Heart left ventricle (tissue), 16 donors: ENCODE data around the gene HHIPL2. TPM values are rescaled to one million over a fixed set of nuclear protein-coding genes. Genes with fewer than 3 reads are reported as not detected.

ENCODE experiments used
- ATAC-seq, 4 donors: fragments of 200-7000 bp; cut with Tn5 transposase; one replicate each; pipeline ENCODE4 v1.9.1; 2020 to 2022; ENCODE audit warnings: moderate library complexity in 4 of 4, mild to moderate bottlenecking in 3 of 4, moderate number of reproducible peaks in 1 of 4
- DNase-seq, 5 donors: peaks; one replicate each; pipeline ENCODE4 v3.0.0-alpha.2; 2020
- H3K27ac ChIP-seq, 12 donors: fragments of 200-600 bp; sonication (generic) in 4 of 12; one replicate each; pipeline versions ENCODE4 v1.5.0 to v1.8.0; 2016 to 2022; ENCODE audit warnings: mild to moderate bottlenecking in 2 of 12
- H3K27me3 ChIP-seq, 9 donors: fragments of 200-600 bp; sonication (generic) in 2 of 9; one replicate each; pipeline versions ENCODE4 v1.5.1 to v1.8.0; 2016 to 2022; ENCODE audit warnings: mild to moderate bottlenecking in 3 of 9
- H3K36me3 ChIP-seq, 9 donors: fragments of 200-600 bp; sonication (generic) in 2 of 9; one replicate each; pipeline versions ENCODE4 v1.5.0 to v1.8.0; 2018 to 2022; ENCODE audit warnings: mild to moderate bottlenecking in 2 of 9
- H3K4me1 ChIP-seq, 12 donors: fragments of 200-600 bp; sonication (generic) in 4 of 12; one replicate each; pipeline versions ENCODE4 v1.5.0 to v1.8.0; 2016 to 2022; ENCODE audit warnings: mild to moderate bottlenecking in 3 of 12
- H3K4me3 ChIP-seq, 12 donors: fragments of 200-600 bp; sonication (generic) in 4 of 12; one replicate each; pipeline versions ENCODE4 v1.5.0 to v1.8.0; 2017 to 2022; ENCODE audit warnings: mild to moderate bottlenecking in 9 of 12, moderate library complexity in 4 of 12
- H3K9me3 ChIP-seq, 12 donors: fragments of 200-600 bp; sonication (generic) in 4 of 12; one replicate each; pipeline versions ENCODE4 v1.5.0 to v1.8.0; 2016 to 2022; ENCODE audit warnings: mild to moderate bottlenecking in 1 of 12
- POLR2A ChIP-seq, 2 donors: fragments of 450-650 bp; IDR thresholded peaks; one replicate each; pipeline ENCODE4 v1.6.1; 2017; ENCODE audit warnings: antibody characterized with exemption in 2 of 2, mild to moderate bottlenecking in 2 of 2, moderate library complexity in 2 of 2
- WGBS, 4 donors: extraction: QIAGEN DNeasy Blood & Tissue Kit in 2 of 4; methylation state at CpG; one replicate each; pipeline versions ENCODE4 v1.1.5 to v1.1.7; 2013 to 2018; 5-methylcytosine and 5-hydroxymethylcytosine counted together
- intact Hi-C, 10 donors: fragments of 100-400 bp; cut with DNase I; formaldehyde crosslinking; loops; one replicate each; pipeline versions ENCODE4 v1.11.1 to v1.14.2; 2022
- polyA plus RNA-seq, 2 donors: library from polyadenylated mRNA; stranded (reverse); fragments of 200-250 nt; gene quantifications; one replicate each; pipeline ENCODE4 v1.2.3, GENCODE V29; 2013
- total RNA-seq, 9 donors: library from RNA; depleted of rRNA in 2 of 9; stranded (reverse); fragments of >200 nt in 2 of 9; fragmentation: NEBNext Ultra II Directional in 3 of 9; extraction: Animal tissue kit (Norgen Biotek cat#: 25700) in 3 of 9; gene quantifications; one replicate each; pipeline versions ENCODE4 v1.1.0 to v1.2.4, GENCODE V29; 2016 to 2023
- TF ChIP-seq, protein P1 (sequence below), 12 donors: fragments of 200-600 bp; sonication (generic) in 4 of 12; IDR thresholded peaks; one replicate each; pipeline versions ENCODE4 v1.5.0 to v1.8.0; 2018 to 2022; ENCODE audit warnings: antibody characterized with exemption in 12 of 12, mild to moderate bottlenecking in 5 of 12
- donor health status: ischemic (EF 13 %, LVEDD 7.1; RV severe dilation, severe dysfunction).
- donor health status: healthy with polysubstance abuse.
- donor health status: DM: no; HTN: yes; CAD: no.
- donor health status: DM: no; HTN: no; CAD: no.
- donor health status: ischemic (EF 25% LVEDD 6.9; RV normal size, moderate dysfunction).
- donor health status: ischemic (EF 25% LVEDD 5.7; RV mildly dilated, moderate dysfunction).
- donor health status: healthy.
- donor health status: DM: yes; HTN: yes; CAD: no.
- donor health status: ischemic (EF 35%, LVEDD 5.7; RV mildly dilated, moderate dysfunction).
- donor health status: nonischemic (EF 11% LVEDD 7.7; RV severe dilation, severe dysfunction).
- donor health status: DM: yes; HTN: yes; CAD: no.
- donor health status: PGD.
- donor health status: ischemic (EF 29% LVEDD 5.4; RV normal size, mild dysfunction).
- donor health status: nonischemic (EF 23%, LVEDD 6.1; RV moderate dilation, normal function).

HHIPL2 gene
- total and polyA plus RNA-seq, 11 donors, result 0.06 to 1.1 (median 0.27) TPM; not detected in 8

DNA sequence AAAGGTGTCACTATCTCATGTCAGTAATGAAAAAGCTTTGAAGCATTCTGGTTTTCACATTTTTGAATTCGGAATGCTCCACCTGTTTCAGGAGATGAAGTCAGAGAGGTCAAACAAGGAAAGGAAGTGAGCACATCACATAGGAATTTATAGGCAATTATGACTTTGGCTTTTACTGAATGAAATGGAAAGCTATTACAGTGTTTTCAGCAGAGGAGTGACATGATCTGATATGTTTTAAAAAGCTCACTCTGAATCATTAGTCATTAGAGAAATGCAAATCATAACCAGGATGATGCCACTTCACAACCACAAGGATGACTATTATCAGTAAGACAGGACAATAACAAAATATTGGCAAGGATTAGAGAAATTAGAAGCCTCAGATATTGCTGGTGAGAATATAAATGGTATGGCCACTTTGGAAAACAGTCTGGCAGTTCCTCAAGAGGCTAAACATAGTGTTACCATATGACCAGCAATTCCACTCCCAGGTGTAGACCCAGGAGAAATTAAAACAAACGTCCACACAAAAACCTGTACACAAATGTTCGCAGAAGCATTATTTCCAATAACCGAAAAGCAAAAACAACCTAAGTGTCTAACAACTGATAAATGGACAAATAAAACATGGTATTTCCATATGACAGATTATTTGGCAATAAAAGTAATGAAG is 34.3 kb upstream of the HHIPL2 start:
- DNase-seq, result no peak
- TF ChIP-seq, protein P1, sequence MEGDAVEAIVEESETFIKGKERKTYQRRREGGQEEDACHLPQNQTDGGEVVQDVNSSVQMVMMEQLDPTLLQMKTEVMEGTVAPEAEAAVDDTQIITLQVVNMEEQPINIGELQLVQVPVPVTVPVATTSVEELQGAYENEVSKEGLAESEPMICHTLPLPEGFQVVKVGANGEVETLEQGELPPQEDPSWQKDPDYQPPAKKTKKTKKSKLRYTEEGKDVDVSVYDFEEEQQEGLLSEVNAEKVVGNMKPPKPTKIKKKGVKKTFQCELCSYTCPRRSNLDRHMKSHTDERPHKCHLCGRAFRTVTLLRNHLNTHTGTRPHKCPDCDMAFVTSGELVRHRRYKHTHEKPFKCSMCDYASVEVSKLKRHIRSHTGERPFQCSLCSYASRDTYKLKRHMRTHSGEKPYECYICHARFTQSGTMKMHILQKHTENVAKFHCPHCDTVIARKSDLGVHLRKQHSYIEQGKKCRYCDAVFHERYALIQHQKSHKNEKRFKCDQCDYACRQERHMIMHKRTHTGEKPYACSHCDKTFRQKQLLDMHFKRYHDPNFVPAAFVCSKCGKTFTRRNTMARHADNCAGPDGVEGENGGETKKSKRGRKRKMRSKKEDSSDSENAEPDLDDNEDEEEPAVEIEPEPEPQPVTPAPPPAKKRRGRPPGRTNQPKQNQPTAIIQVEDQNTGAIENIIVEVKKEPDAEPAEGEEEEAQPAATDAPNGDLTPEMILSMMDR (IDR thresholded peaks at IDR 0.05), result no peak
- TF ChIP-seq POLR2A (IDR thresholded peaks at IDR 0.05), result no peak
- Histone ChIP-seq H3K36me3 (peaks cover 0 to 55% (median 23%) of the 10 kb centered on the region in 9 donors), H3K27me3 (no peaks in the 10 kb centered on the region), H3K27ac (no peak overlapping the region), H3K4me1 (peaks cover 0 to 17% (median 0%) of the 10 kb centered on the region in 12 donors), H3K4me3 (no peak overlapping the region), H3K9me3 (no peaks in the 10 kb centered on the region)
- WGBS, 4 donors, result 78 to 84% (median 80%) methylated on average over 4 of the region's 4 CpGs
- intact Hi-C loops, result no loop called here
- ATAC-seq, result no peak

DNA sequence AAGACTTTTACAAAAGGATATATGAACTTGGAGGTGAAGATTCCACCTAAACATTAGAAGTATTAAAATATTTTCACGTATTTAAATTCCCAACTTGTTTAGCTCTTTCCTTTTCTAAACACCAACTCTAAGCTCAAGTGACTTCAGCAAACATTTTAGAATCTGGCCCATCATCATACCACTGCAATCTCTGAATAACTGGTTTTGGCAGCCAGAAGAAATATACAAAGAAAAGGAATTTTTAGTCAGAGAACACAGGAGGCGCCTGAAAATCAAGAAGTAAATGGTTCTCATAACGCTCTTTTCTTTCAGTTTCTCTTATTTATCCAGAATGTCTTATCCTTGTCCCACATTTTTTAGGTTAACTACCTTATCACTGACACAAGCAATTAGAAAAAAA is 31.4 kb upstream of the HHIPL2 start:
- Histone ChIP-seq H3K9me3 (no peaks in the 10 kb centered on the region), H3K27ac (no peak overlapping the region), H3K36me3 (peaks cover 0 to 68% (median 18%) of the 10 kb centered on the region in 9 donors), H3K4me1 (peaks cover 0 to 17% (median 0%) of the 10 kb centered on the region in 12 donors), H3K4me3 (no peak overlapping the region), H3K27me3 (no peaks in the 10 kb centered on the region)
- no peak for TF ChIP-seq POLR2A (IDR thresholded peaks at IDR 0.05)
- TF ChIP-seq, protein P1 (IDR thresholded peaks at IDR 0.05), result no peak
- intact Hi-C loops, result no loop called here
- DNase-seq (no peak), ATAC-seq (no peak)
- 96 to 97% (median 96%) methylated on average over 3 of the region's 3 CpGs for WGBS, 4 donors

DNA sequence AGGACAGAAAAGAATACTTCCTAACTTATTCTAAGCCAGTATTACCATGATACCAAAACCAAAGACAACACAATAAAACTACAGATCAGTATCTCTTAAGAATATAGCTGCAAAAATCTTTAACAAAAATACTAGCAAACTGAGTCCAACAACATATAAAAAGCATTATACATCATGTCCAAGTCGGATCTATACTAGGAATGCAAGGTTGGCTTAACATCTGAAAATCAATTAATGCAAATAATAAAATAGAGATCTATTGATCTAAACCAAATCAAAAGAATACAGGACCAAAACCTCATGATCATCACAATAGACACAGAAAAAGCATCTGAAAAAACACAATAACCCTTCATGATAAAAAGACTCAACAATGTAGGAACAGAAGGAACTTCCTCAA is 22.9 kb upstream of the HHIPL2 start:
- 94 to 98% (median 97%) methylated on average over 1 of the region's 1 CpG for WGBS, 4 donors
- H3K4me1 ChIP-seq, result no peaks in the 10 kb centered on the region
- peaks cover 0 to 68% (median 39%) of the 10 kb centered on the region in 9 donors for H3K36me3 ChIP-seq
- peaks cover 0 to 10% (median 0%) of the 10 kb centered on the region in 12 donors for H3K9me3 ChIP-seq
- no peak for ATAC-seq
- intact Hi-C loops, result no loop called here
- H3K27ac ChIP-seq, result no peak overlapping the region
- DNase-seq, result no peak
- no peak overlapping the region for H3K4me3 ChIP-seq
- H3K27me3 ChIP-seq, result no peaks in the 10 kb centered on the region
- TF ChIP-seq POLR2A (IDR thresholded peaks at IDR 0.05), result no peak
- TF ChIP-seq, protein P1 (IDR thresholded peaks at IDR 0.05), result no peak

DNA sequence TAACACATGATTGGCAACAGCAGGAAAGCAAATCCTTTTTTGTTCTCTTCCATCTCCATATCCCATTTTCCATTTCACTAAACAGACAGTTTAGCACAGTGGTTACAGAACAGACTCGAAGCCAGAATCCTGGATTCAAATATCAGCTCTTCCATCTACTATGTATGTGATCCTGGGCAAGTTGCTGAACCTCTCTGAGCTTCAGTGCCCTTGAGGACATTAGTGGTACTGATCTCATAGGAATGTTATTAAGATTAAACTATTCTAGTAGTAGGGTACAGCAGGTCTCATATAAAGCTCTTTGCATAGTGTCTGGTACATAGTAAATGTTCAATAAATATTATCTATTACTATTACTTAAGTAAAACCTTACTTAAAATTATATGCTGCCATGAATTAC is 13.8 kb upstream of the HHIPL2 start:
- Histone ChIP-seq H3K27me3 (no peaks in the 10 kb centered on the region), H3K4me3 (no peak overlapping the region), H3K9me3 (no peaks in the 10 kb centered on the region), H3K36me3 (peaks cover 0 to 81% (median 65%) of the 10 kb centered on the region in 9 donors), H3K27ac (no peak overlapping the region), H3K4me1 (no peaks in the 10 kb centered on the region)
- ATAC-seq, result no peak
- DNase-seq, result no peak
- intact Hi-C loops, result no loop called here
- TF ChIP-seq, protein P1 (IDR thresholded peaks at IDR 0.05), result peak in 1 of 12 donors; percentile 7
- TF ChIP-seq POLR2A (IDR thresholded peaks at IDR 0.05), result no peak
- 94 to 100% (median 96%) methylated on average over 1 of the region's 1 CpG for WGBS, 4 donors
